Measurements from ENCODE around the gene IFITM2.
"Not testable (repeated sequence)": the region's sequence is repeated elsewhere in the genome, so short reads cannot be mapped to it uniquely, and the experiment has no call there.

GRCh38 chr11:349270-349954 is 41.8 kb downstream of the IFITM2 start:
- TF ChIP-seq CTCF (IDR thresholded peaks at IDR 0.05; ENCODE audit: poor library complexity); EZH2 (IDR thresholded peaks at IDR 0.05; ENCODE audit: borderline replicate concordance): not testable (repeated sequence)

Data from hepatocyte (in vitro differentiated cells).